Stimulated activated CD8-positive, alpha-beta memory T cell treated with anti-CD3 and anti-CD28 coated beads, Interleukin-15, amount 100 ng/mL, for 24 hours (primary cell): Measurements from ENCODE around the gene IGSF22.

Source experiments
- DNase-seq: peaks from one replicate; pipeline ENCODE4 v3.0.0-alpha.2; 2020; ENCODE audit warnings: low read depth

The IGSF22 gene

DNA sequence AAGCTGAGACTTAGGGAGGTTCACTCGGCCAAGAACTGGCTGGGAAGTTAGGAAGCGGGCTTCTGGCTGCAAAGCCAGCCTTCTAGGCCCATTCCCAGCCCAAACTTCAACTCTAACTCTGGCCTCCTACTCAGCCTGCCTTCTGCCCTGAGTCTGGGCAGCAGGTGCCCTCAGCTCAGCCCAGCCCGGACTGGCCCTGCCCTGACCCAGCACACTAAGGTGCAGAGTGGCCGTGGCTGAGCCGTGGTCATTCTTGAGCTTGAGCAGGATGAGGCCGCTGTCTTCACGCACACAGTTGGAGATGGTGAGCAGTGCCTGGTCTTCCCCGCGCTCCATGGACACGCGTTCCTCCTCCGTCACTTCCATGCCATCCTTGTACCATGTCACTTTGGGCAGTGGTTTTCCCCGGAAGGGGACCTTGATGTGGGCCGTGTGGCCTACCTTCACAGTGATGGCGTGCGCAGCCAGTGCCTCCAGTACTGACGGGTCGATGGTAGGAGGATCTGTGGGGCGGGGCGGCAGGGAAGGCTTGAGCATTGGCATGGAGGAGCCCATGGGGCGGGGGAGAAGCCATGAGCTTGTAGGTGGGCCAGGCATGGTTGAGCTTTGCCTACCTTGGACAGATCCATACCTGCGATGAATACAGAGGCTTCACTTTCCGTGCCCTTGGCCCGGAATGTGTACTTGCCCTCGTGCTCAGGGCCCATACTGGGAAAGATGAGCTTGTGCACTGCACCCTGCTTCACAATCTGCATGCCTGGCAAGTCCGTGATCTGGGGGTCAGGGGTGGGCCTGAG lies 12.1 kb downstream of the IGSF22 start:
- DNase-seq = no peak

- no peak for DNase-seq
Measured at GRCh38 chr11:18710545-18710944, 15.4 kb downstream of the IGSF22 start.

- DNase-seq = no peak
Measured at GRCh38 chr11:18709414-18709813, 16.6 kb downstream of the IGSF22 start.

DNA sequence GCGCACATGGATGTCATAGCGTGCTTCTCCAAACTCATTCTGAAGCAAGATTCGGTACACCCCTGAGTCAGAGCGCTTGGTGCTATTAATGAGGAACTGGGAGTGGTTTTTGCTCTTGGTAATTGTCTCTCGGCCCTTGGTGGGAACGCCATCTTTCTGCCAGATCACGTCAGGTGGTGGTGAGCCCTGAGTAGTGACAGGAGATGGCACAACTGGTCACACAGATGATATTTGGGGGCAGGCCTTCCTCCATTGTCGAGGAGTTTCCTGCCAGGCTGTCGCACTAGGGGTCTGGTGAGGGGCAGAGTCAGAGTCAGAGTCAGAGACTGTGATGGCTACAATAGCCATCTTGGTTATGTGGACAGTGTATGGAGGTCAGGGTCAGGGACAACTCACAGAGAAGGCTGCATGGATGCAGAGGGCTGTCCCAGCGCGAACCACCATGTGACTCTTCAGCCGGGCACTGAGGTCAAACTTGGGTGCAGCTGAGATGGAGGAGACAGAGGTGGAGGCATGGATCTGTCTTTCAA lies 18.1 kb downstream of the IGSF22 start:
- no peak for DNase-seq

DNA sequence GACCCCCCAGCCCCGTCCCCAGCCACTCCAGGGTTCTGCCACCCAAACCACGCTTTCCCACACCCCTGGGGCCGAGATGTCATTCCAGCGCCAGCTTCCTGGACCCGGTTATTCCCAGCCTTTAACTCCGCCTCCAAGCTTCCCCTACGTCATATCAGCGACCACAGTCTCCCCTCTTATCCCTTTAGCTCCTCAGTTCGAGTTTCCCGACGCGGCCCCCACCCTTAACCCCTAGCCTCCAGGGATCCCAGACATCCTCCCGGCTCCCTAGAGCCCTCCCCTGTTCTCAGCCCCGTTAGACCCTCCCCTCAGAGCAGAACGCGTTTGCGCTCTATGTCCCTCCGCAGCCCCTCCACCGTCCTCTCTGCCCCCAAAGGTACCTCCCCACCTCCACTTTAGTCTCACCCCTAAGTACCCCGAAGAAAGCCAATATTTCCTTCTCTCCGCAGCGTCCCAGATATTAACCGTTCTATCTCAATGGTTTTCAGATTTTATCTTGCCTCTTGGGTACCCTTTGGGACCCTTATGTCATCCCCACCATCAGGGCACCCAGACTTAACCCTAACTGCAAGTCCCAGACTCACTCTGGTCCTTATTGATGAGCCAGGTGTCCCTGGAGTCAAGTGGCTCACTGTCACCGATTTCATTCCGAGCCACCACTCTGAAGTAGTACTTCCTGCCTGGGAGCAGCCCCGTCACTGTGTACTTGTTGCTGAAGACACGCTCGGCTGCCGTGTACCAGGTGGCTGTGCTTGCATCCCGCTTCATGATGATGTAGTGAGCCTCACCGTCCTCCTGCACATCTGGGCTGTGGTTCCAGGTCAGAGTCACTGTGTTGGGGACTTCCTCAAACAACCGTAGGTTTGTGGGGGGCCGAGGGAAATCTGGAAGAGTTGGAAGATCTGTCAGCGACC lies 19.4 kb downstream of the IGSF22 start:
- DNase-seq = no peak

DNA sequence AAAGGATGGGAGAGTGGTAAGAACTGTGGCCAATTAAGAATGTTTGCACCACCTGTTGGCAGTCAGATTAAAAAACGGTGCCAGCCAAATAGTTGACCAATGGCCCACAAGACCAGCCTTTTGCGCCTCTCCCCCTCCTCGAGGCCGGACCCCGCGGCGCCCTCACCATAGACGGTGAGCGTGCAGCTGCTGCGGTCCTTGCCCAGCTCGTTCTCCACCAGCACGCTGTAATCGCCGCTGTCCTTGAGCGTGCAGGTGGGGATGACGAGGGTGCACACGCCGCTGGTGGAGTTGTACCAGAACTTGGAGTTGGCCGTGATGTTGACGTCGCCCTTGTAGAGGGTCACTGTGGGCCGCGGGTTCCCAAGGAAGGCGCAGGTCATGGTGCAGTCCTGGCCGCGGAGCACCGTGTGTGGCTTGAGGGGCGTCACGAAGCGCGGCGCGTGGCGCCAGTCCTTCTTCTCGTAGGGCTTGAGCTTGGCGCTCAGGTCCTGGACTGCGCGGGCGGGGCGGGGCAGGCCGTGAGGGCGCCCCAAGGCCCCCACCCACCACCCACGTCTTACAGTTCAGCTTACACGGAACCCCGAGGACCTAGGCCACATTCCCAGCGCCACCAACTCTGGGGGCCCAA lies 20.2 kb downstream of the IGSF22 start:
- DNase-seq = no peak

DNA sequence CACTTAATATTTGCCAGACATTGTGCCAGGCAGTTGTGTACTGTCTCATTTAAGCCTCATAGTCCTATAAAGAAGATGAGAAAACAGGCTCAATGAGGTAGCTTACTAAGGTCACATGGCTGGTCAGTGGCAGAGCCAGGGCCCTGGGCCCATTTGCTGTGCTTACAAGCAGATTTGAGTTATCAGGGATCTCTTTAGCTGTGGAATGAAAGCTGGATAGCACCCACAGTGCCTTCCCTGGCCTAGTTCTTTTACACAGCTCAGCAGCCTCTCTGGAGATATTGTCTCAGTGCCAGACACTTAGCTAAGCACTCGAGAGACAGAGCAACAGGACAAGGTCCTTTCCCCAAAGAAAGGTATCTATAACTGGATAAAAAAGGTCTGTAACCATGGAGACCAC lies 21.3 kb downstream of the IGSF22 start:
- DNase-seq = no peak

- DNase-seq = no peak
Measured at GRCh38 chr11:18704045-18704645, 21.8 kb downstream of the IGSF22 start.

DNA sequence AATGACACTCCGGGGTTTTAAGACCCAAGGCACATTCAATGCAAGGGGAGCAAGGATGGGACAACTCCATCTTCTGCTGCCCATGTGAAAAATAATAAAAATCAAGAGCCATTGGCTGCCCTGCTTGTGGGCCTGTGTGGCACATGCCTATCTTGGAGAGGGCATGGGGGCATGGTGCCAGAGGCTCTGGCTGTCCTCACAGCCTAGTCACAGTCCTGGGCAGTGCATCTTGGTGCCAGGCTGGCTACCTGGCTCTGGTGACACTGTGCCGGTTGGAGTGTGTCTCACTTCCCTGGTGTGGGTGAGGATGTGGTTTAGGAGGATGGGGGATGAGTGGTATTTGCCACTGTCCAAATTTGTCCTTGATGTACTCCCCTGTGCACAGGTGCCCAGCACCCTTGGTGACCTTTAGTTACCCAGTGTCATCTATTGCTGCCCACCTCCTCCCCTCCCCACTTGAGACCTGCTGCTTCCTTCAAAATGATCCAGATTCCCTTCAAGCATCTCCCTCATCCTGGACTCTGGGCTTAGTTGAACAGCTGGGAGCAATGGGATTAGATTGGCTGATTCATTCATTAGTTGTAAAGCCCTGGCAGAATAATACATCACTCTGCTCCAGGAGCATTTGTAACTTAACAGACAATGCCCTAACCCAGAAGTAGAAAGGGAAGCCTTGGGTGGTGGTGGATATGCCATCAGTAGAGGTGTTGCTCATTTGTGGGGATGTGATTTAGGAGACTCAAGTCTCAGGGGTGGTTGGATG lies 22.8 kb downstream of the IGSF22 start:
- DNase-seq = no peak

DNA sequence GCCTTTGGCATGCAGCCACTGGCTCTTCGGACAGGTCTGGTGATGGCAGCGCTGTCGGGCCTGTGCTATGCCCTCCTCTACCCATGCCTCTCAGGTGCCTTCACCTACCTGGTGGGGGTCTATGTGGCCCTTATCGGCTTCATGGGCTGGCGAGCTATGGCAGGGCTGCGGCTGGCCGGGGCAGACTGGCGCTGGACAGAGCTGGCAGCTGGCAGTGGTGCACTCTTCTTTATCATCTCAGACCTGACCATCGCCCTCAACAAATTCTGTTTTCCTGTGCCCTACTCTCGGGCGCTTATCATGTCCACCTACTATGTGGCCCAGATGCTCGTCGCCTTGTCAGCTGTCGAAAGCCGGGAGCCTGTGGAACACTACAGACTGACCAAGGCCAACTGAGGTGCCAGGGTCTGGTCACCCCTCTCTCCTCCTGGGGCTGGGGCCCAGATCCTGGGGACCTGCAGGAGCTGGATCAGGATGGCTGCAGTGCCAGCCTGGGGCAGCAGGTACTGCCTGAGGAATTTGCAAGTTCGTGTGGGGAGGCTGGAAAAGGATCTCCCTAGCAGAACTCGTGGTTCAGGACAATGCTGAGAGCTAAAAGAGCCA lies 24.3 kb downstream of the IGSF22 start:
- DNase-seq = no peak

DNA sequence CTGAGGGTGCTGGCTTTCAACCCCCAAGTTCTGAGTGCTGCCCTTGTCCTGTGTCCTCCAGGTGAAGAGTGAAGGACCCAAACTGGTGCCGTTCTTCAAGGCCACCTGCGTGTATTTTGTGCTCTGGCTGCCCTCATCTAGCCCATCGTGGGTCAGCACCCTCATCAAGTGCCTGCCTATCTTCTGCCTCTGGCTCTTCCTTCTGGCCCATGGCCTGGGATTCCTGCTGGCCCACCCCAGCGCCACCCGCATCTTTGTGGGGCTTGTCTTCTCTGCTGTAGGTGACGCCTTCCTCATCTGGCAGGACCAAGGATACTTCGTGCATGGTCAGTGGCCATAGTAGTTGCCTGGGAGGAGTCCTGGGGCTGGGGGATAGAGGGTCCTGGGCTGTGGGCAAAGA lies 25.1 kb downstream of the IGSF22 start:
- no peak for DNase-seq

- no peak for DNase-seq
Measured at GRCh38 chr11:18700375-18700774, 25.6 kb downstream of the IGSF22 start.

DNA sequence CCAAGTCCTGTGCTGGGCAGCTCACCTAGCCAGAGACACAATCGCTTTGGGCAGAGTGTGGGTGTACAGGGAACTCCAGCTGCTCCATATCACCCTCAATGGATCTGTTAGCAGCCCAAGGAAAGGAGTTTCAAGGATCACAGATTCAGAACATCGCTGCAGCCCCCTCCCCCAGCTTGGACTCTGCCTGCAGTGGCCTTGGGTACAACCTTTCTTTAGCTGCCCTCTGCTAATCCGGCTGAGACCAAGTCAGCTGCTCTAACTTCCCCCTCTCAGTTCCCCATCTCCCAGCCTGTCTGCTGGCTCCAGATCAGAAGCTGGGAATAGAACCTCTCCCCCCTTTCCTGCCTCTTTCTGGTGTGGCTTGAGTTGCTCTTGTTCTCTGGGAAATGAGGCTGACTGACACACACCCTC lies 26.1 kb downstream of the IGSF22 start:
- no peak for DNase-seq

GRCh38 chr11:18699269-18699596 lies 26.8 kb downstream of the IGSF22 start:
- DNase-seq = no peak

DNA sequence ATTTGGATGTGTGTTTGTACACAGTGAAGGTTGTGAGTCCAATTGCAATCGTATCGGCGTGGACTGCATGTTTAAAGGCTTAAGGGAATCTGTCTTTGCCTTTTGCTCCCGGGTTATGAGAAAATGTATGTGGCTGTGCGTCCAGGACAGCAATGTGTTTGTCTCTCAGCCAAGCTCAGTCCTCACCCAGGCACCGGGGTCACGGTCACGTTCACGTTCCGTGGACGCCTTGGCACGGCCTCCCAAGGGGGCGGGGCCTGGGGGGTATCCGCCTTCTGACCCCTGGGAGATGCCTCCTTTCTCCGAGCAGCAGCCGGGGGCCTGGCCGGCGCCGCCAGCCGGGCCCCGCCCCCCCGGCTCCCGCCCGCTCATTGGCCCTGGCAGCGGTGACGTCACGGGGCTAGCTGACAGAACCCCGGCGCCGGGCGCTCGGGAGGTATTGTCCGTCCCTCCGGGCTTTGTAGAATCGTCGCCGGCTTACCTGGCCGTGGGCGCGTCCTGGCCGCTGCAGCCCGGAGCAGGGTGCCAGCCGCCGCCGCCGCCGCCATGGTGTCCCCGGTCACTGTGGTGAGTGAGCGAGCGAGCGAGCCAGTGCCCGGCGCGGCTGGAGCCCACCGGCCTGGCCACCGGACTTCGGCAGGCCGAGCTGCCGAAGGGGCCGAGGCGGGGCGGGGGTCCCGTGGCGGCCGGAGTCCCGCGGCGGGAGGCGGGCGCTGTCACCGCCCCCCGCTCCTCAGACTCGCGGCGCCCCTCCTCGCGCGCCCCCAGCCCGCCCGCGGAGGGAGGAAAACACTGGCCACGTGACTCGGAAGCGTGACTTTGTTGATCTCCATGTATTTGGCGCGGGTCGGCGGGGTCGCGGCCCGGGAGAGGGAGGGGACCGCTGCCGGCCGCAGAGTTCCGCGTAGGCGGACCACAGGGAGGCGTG lies 27.4 kb downstream of the IGSF22 start, which contains the start of gene TMEM86A:
Gene TMEM86A, plus strand, starts transcription at position 439 of the 928 bp plus-strand sequence. Its CDS starts 108 bp downstream, at position 547.
- DNase-seq = peak; percentile 78

GRCh38 chr11:18697576-18697975 lies 28.4 kb downstream of the IGSF22 start:
- no peak for DNase-seq

- no peak for DNase-seq
Measured at GRCh38 chr11:18696638-18697225, 29.3 kb downstream of the IGSF22 start.

DNA sequence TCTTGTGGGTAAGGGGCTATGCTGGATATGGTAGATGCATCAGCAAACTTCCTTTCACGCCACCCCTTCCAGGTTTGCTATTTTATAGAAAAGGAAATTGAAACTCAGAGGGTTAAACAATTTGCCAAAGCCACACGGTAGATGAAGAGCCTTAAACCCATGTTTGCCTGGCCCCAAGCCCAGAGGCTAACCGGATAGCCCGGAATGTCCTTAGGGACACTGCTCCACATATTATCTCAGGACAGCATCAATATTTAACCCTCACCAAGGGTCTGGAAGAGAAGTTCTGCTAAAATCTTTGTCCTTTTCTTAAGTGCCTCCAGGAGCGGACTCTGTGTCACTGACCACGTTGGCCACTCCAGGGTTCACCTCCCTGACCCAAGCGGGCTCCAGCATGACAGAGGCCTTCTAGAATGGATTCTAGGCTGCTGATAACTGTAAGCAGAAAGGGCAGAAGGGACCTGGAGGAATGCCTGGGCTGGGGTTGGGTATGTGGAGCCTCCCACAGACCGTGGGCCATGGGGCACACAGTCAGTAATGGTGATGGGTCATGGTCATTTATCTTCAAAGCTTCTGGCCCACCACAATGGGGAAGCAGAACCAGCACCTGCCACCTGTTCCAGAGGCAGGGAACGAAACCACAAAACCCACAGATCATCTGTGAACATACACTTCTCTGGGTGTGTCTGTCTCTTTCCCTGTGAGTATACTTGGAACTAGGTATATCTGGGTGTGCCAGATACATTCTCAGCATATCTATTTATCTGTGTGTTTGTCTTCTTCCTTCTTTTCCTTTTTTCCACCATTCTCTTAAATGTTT lies 32.8 kb downstream of the IGSF22 start:
- no peak for DNase-seq
